Body of pancreas (tissue), 4 donors: ENCODE measurements around the gene BCL7C. TPM values are rescaled to one million over a fixed set of nuclear protein-coding genes. Genes with fewer than 3 reads are reported as not detected.

ENCODE experiments used
- ATAC-seq: fragments of 150-250 bp; one replicate; pipeline ENCODE4 v1.9.1; 2016
- DNase-seq, 4 donors: peaks; one replicate each; pipeline ENCODE4 v3.0.0-alpha.2; 2019
- H3K27ac ChIP-seq, 4 donors: fragments of 200-600 bp; sonication (generic); 1 replicate in 3 of 4; 2 replicates in 1 of 4; pipeline versions ENCODE4 v1.5.1 to v1.6.1; 2016 to 2019; ENCODE audit warnings: mild to moderate bottlenecking in 1 of 4, mixed read lengths in 1 of 4, moderate library complexity in 1 of 4
- H3K27me3 ChIP-seq, 2 donors: fragments of 200-600 bp; sonication (generic); one replicate each; pipeline ENCODE4 v1.6.0; 2016; ENCODE audit warnings: mild to moderate bottlenecking in 1 of 2
- H3K36me3 ChIP-seq, 2 donors: fragments of 200-600 bp; sonication (generic); replicated peaks in 1 of 2; 2 replicates each; pipeline ENCODE4 v1.5.1; 2016; ENCODE audit warnings: low read depth in 2 of 2; ENCODE audit not compliant: insufficient read depth in 1 of 2
- H3K4me1 ChIP-seq: fragments of 200-600 bp; sonication (generic); one replicate; pipeline ENCODE4 v1.6.0; 2016
- H3K4me3 ChIP-seq, 2 donors: fragments of 200-600 bp; sonication (generic); 1 replicate in 1 of 2; 2 replicates in 1 of 2; pipeline ENCODE4 v1.5.1; 2016 to 2019
- H3K9me3 ChIP-seq, 3 donors: fragments of 200-600 bp; sonication (generic); 1 replicate in 2 of 3; 2 replicates in 1 of 3; pipeline ENCODE4 v1.5.1; 2016
- CTCF ChIP-seq, 7 experiments: fragments of 450-650 bp in 4 of 7; fragments of 200-600 bp in 3 of 7; sonication (generic) in 3 of 7; IDR thresholded peaks; one replicate each; pipeline ENCODE4 v1.5.1; 2016 to 2019; ENCODE audit warnings: antibody characterized with exemption in 7 of 7
- POLR2A ChIP-seq, 3 donors: fragments of 450-650 bp; IDR thresholded peaks; one replicate each; pipeline ENCODE4 v1.6.1; 2016; ENCODE audit warnings: antibody characterized with exemption in 3 of 3, mild to moderate bottlenecking in 2 of 3
- WGBS, 2 donors: methylation state at CpG; one replicate each; pipeline ENCODE4 v1.1.5; 2017; 5-methylcytosine and 5-hydroxymethylcytosine counted together
- intact Hi-C: fragments of 100-400 bp; cut with DNase I; formaldehyde crosslinking; loops from one replicate; pipeline ENCODE4 v1.15.1; 2023
- total RNA-seq, 2 donors: library from RNA; depleted of rRNA; stranded (reverse); fragments of >200 nt; gene quantifications; one replicate each; pipeline ENCODE4 v1.1.0, GENCODE V29; 2016

BCL7C gene
- total RNA-seq, 2 donors from 2014 or later = 19.8 to 24.1 TPM

GRCh38 chr16:30842971-30843370 is 50.9 kb downstream of the BCL7C start:
- H3K27ac ChIP-seq = no peak overlapping the region
- 71 to 84% methylated on average over 4 of the region's 4 CpGs for WGBS, 2 donors
- DNase-seq (no peak), ATAC-seq (no peak)
- TF ChIP-seq POLR2A (IDR thresholded peaks at IDR 0.05) (no peak), CTCF (IDR thresholded peaks at IDR 0.05) (no peak)
- no peak overlapping the region for H3K4me3 ChIP-seq
- no peaks in the 10 kb centered on the region for H3K9me3 ChIP-seq
- H3K4me1 ChIP-seq = peaks cover 25% of the 10 kb centered on the region
- H3K27me3 ChIP-seq = no peaks in the 10 kb centered on the region
- H3K36me3 ChIP-seq = no peaks in the 10 kb centered on the region
- intact Hi-C loops = loop anchor here (5.0 kb wide), 1 partner anchor 64 kb away; no protein-coding TSS in a partner anchor

- Histone ChIP-seq H3K9me3 (no peaks in the 10 kb centered on the region), H3K4me3 (no peak overlapping the region), H3K4me1 (peaks cover 25% of the 10 kb centered on the region), H3K36me3 (no peaks in the 10 kb centered on the region), H3K27ac (no peak overlapping the region), H3K27me3 (no peaks in the 10 kb centered on the region)
- no peak for DNase-seq
- WGBS, 2 donors = 76 to 82% methylated on average over 9 of the region's 9 CpGs
- intact Hi-C loops = loop anchor here (5.0 kb wide), 1 partner anchor 66 kb away; no protein-coding TSS in a partner anchor
- ATAC-seq = no peak
- TF ChIP-seq POLR2A (IDR thresholded peaks at IDR 0.05) = no peak
- no peak for TF ChIP-seq CTCF (IDR thresholded peaks at IDR 0.05)
Measured at GRCh38 chr16:30841332-30841731, 52.5 kb downstream of the BCL7C start.

GRCh38 chr16:30840611-30841010 is 53.3 kb downstream of the BCL7C start:
- H3K36me3 ChIP-seq = no peaks in the 10 kb centered on the region
- H3K9me3 ChIP-seq = no peaks in the 10 kb centered on the region
- no peak overlapping the region for H3K4me3 ChIP-seq
- 83 to 92% methylated on average over 5 of the region's 5 CpGs for WGBS, 2 donors
- H3K4me1 ChIP-seq = peaks cover 25% of the 10 kb centered on the region
- no peak for DNase-seq
- intact Hi-C loops = loop anchor here (5.0 kb wide), 1 partner anchor 67 kb away; no protein-coding TSS in a partner anchor
- H3K27ac ChIP-seq = no peak overlapping the region
- TF ChIP-seq CTCF (IDR thresholded peaks at IDR 0.05) = no peak
- no peak for TF ChIP-seq POLR2A (IDR thresholded peaks at IDR 0.05)
- no peak for ATAC-seq
- H3K27me3 ChIP-seq = no peaks in the 10 kb centered on the region

- intact Hi-C loops = loop anchor here (5.0 kb wide), 1 partner anchor 68 kb away; no protein-coding TSS in a partner anchor
- peak; percentile 73 for ATAC-seq
- Histone ChIP-seq H3K4me1 (peaks cover 17% of the 10 kb centered on the region), H3K36me3 (no peaks in the 10 kb centered on the region), H3K4me3 (no peak overlapping the region), H3K9me3 (no peaks in the 10 kb centered on the region), H3K27ac (peak overlapping the region; percentile 22 to 43 (median 24)), H3K27me3 (no peaks in the 10 kb centered on the region)
- WGBS, 2 donors = 38 to 39% methylated on average over 5 of the region's 5 CpGs
- no peak for TF ChIP-seq CTCF (IDR thresholded peaks at IDR 0.05)
- no peak for TF ChIP-seq POLR2A (IDR thresholded peaks at IDR 0.05)
- DNase-seq = peak in 3 of 4 donors; percentile 24 to 46 (median 34)
Measured at GRCh38 chr16:30839523-30840227, 54.2 kb downstream of the BCL7C start.
